ENCODE data around the gene TSPAN18.
"Not testable (repeated sequence)": the region's sequence is repeated elsewhere in the genome, so short reads cannot be mapped to it uniquely, and the experiment has no call there.

The TSPAN18 gene

DNA sequence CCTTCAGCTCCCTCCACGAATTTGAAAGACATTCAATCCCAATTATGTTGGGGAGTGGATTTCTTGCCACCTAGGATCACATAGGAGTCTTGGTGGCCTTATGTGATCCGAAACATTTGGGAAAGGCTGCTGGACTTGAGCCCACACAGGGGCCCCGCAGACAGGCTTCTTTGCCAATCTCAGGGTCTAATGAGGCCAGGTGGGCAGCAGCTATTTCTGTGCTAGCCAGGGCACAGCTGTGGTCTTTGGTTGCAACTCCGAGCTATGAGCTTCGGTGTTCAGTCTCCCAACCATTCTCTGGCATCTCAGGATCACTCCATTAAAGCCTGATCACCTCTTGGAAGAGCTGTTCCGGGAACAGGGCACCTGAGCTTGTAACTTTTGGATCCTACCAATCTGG, 139.5 kb downstream of the TSPAN18 start:
- TF ChIP-seq, protein P1, sequence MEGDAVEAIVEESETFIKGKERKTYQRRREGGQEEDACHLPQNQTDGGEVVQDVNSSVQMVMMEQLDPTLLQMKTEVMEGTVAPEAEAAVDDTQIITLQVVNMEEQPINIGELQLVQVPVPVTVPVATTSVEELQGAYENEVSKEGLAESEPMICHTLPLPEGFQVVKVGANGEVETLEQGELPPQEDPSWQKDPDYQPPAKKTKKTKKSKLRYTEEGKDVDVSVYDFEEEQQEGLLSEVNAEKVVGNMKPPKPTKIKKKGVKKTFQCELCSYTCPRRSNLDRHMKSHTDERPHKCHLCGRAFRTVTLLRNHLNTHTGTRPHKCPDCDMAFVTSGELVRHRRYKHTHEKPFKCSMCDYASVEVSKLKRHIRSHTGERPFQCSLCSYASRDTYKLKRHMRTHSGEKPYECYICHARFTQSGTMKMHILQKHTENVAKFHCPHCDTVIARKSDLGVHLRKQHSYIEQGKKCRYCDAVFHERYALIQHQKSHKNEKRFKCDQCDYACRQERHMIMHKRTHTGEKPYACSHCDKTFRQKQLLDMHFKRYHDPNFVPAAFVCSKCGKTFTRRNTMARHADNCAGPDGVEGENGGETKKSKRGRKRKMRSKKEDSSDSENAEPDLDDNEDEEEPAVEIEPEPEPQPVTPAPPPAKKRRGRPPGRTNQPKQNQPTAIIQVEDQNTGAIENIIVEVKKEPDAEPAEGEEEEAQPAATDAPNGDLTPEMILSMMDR (IDR thresholded peaks at IDR 0.05; ENCODE audit: low read depth, low read length, missing control alignments) = no peak
- in situ Hi-C loops (cut with HindIII; ENCODE audit: low pct_ligation_motif_present, low sequenced_read_pairs) = no loop called here
- peaks cover 60% of the 10 kb centered on the region for H3K27me3 ChIP-seq (replicated peaks)
- no peak overlapping the region for H3K4me3 ChIP-seq (ENCODE audit: low read depth, low read length)
- H3K27ac ChIP-seq = no peak overlapping the region
- DNase-seq = no peak
- H3K36me3 ChIP-seq (replicated peaks) = no peaks in the 10 kb centered on the region

DNA sequence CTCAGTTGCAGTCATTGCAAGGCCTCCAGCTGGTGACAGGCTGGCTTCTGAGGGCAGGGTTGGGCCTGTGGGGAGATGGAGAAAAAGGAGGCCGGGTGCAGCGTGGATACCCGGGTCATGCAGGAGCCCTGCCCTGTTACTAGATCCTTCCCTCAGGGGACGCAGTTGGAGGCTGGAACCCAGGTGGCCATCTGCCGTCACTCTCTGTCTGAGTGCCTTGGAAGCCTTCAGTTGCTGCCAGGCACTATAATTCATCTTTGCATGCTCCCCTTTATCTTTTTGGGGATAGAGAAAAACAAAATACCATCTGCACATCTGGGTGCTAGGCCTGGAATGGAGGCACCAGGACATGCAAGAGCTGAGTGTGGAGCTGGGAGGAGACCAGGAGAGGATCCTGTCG, 141.3 kb downstream of the TSPAN18 start:
- H3K27ac ChIP-seq = no peak overlapping the region
- in situ Hi-C loops (cut with HindIII; ENCODE audit: low pct_ligation_motif_present, low sequenced_read_pairs) = no loop called here
- peaks cover 69% of the 10 kb centered on the region for H3K27me3 ChIP-seq (replicated peaks)
- H3K4me3 ChIP-seq (ENCODE audit: low read depth, low read length) = no peak overlapping the region
- H3K36me3 ChIP-seq (replicated peaks) = no peaks in the 10 kb centered on the region
- TF ChIP-seq, protein P1 (IDR thresholded peaks at IDR 0.05; ENCODE audit: low read depth, low read length, missing control alignments) = no peak
- DNase-seq = no peak

DNA sequence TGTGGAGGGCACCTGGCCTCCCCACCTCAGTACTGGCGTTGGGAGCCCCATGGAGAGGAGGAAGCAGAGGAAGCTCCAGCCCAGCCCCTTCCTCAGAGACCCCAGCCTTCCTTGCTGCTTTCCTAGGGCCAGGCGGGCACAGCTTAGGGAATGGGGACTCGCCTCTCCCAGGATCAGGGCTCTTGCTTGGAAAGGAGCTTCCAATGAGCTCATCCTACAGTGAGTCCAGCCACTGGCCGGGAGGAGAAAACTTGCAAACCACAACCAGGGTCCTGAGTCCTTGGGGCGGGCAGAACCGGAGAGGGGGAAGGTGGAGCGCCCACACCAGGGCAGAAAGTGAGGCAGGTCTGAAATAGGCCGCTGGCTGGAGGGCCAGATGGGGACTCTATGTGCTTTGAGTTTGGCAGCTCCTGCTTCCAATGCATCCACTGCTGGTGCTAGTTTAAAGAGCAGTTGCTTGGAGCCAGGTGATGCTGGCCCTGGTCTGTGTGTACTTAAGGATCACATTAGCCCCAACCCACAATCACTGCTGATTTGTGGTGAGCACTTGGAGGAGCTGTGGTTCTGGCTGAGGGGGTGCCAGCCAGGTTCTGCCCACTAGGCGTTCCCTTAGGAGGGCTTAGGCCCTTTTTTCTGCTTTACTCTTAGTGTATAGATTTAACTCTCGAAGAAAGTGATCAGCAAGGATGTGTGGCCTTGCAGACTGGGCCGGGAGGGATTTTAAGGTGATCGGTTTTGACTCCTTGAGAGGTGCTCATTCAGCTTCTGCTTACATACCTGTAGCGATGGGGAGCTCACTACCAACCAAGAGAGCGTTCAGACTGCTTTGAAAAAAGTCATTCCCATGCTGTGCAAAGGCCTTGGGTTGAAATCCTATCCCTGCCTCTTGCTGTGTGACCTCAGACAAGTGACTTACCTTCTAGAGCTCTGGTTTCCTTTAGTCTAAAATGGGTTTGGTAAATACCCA, 142.0 kb downstream of the TSPAN18 start:
- TF ChIP-seq, protein P1 (IDR thresholded peaks at IDR 0.05; ENCODE audit: low read depth, low read length, missing control alignments) = no peak
- Histone ChIP-seq H3K27me3 (replicated peaks) (peaks cover 74% of the 10 kb centered on the region), H3K27ac (no peak overlapping the region), H3K36me3 (replicated peaks) (no peaks in the 10 kb centered on the region), H3K4me3 (ENCODE audit: low read depth, low read length) (no peak overlapping the region)
- no peak for DNase-seq
- in situ Hi-C loops (cut with HindIII; ENCODE audit: low pct_ligation_motif_present, low sequenced_read_pairs) = no loop called here

DNA sequence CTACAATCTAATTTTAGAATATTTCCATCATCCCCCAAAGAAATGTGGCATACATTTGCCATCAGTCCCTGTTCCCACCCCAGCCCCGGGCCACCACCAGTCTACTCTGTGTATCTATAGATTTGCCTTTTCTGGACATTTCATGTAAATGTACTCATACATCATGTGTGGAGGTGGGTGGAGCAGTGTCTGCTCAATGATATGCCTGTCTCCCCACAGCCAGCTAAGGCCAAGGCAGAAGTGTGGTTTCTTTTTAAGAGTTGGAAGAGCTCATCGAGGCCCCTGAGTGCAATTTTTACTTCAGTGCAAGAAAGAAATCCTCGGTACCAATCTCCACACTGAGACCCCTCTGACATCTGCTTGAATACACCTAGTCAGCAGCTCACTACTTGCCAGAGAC, 143.4 kb downstream of the TSPAN18 start:
- peaks cover 77% of the 10 kb centered on the region for H3K27me3 ChIP-seq (replicated peaks)
- no peak for DNase-seq

DNA sequence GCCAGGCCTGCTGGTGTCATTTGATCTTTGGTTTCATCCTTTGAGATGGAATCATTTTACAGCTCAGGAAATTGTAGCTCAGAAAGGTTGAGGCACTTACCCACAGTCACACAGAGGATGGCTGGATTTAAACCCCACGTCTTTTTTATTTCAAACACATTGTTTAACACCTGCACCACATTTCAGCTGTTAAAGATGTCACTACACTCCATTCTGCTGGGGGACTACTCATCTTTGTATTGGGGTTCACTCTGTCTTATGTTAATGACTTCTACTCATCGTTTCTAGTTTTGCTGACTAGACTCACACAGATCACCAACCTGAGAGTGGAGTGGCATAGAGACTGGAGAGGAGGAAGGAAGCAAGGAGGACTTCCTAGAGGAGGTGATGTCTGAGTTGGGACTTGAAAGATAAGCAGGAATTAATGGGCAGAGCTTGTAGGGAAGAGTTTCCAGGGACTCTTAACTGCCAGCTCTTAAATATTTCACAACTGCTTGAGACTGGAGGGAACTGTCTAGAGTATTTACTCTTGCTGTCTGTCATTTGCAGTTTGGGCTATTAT, 143.9 kb downstream of the TSPAN18 start:
- H3K4me3 ChIP-seq (ENCODE audit: low read depth, low read length) = no peak overlapping the region
- DNase-seq = no peak
- TF ChIP-seq, protein P1 (IDR thresholded peaks at IDR 0.05; ENCODE audit: low read depth, low read length, missing control alignments) = no peak
- H3K27me3 ChIP-seq (replicated peaks) = peaks cover 76% of the 10 kb centered on the region
- H3K36me3 ChIP-seq (replicated peaks) = no peaks in the 10 kb centered on the region
- in situ Hi-C loops (cut with HindIII; ENCODE audit: low pct_ligation_motif_present, low sequenced_read_pairs) = no loop called here
- no peak overlapping the region for H3K27ac ChIP-seq

More for the DNA sequence above, 143.4 kb downstream of the TSPAN18 start:
- in situ Hi-C loops (cut with HindIII; ENCODE audit: low pct_ligation_motif_present, low sequenced_read_pairs) = no loop called here
- Histone ChIP-seq H3K27ac (no peak overlapping the region), H3K36me3 (replicated peaks) (no peaks in the 10 kb centered on the region), H3K4me3 (ENCODE audit: low read depth, low read length) (no peak overlapping the region)
- TF ChIP-seq, protein P1 (IDR thresholded peaks at IDR 0.05; ENCODE audit: low read depth, low read length, missing control alignments) = no peak

DNA sequence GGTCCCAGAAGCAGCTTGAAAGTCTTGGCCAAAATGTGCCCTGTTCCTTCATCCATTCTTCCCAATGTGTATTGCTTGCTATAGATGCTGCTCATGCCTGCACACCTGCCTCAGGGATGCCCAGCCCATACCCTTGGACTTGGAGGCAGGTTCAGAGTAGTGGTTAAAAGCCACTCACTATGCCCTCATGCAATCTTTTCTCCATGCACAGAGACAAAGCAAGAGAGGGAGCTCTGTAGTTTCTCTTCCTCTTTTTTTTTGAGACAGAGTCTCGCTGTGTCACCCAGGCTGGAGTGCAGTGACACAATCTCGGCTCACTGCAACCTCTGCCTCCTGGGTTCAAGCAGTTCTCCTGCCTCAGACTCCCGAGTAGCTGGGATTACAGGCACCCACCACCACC, 144.9 kb downstream of the TSPAN18 start:
- peaks cover 76% of the 10 kb centered on the region for H3K27me3 ChIP-seq (replicated peaks)
- H3K36me3 ChIP-seq (replicated peaks); H3K4me3 ChIP-seq (ENCODE audit: low read depth, low read length); in situ Hi-C loops (cut with HindIII; ENCODE audit: low pct_ligation_motif_present, low sequenced_read_pairs); DNase-seq; H3K27ac ChIP-seq: not testable (repeated sequence)

All from brain microvascular endothelial cell (primary cell).